Measurements from ENCODE around the gene ITGA5.

The ITGA5 gene

GRCh38 chr12:54429014-54429471, 10.0 kb upstream of the ITGA5 start:
- no peak for DNase-seq

- no peak for DNase-seq
Observed at GRCh38 chr12:54428050-54429013, 9.3 kb upstream of the ITGA5 start.

- DNase-seq: no peak
Observed at GRCh38 chr12:54427106-54427505, 8.0 kb upstream of the ITGA5 start.

- no peak for DNase-seq
Observed at GRCh38 chr12:54426690-54427089, 7.6 kb upstream of the ITGA5 start.

- no peak for DNase-seq
Observed at GRCh38 chr12:54425702-54426101, 6.6 kb upstream of the ITGA5 start.

- no peak for DNase-seq
Observed at GRCh38 chr12:54424224-54424623, 5.2 kb upstream of the ITGA5 start.

- no peak for DNase-seq
Observed at GRCh38 chr12:54423816-54424150, 4.7 kb upstream of the ITGA5 start.

GRCh38 chr12:54421879-54422250, 2.8 kb upstream of the ITGA5 start:
- DNase-seq: no peak

- DNase-seq: no peak
Observed at GRCh38 chr12:54421175-54421878, 2.3 kb upstream of the ITGA5 start.

- DNase-seq: no peak
Observed at GRCh38 chr12:54420766-54421144, 1.7 kb upstream of the ITGA5 start.

- no peak for DNase-seq
Observed at GRCh38 chr12:54418441-54419087, 502 bp downstream of the ITGA5 start.

GRCh38 chr12:54417712-54418440, 1.2 kb downstream of the ITGA5 start:
- no peak for DNase-seq

GRCh38 chr12:54416687-54417603, 2.1 kb downstream of the ITGA5 start:
- no peak for DNase-seq

- DNase-seq: no peak
Observed at GRCh38 chr12:54415221-54415929, 3.7 kb downstream of the ITGA5 start.

GRCh38 chr12:54413284-54414190, 5.5 kb downstream of the ITGA5 start:
- DNase-seq: no peak

- no peak for DNase-seq
Observed at GRCh38 chr12:54412786-54413185, 6.3 kb downstream of the ITGA5 start.

GRCh38 chr12:54412348-54412747, 6.7 kb downstream of the ITGA5 start:
- DNase-seq: no peak

- no peak for DNase-seq
Observed at GRCh38 chr12:54411391-54412241, 7.5 kb downstream of the ITGA5 start.

GRCh38 chr12:54409267-54409666, 9.8 kb downstream of the ITGA5 start:
- DNase-seq: no peak
